Activated CD4-positive, alpha-beta T cell treated with anti-CD3 and anti-CD28 coated beads for 4 hours (primary cell): Measurements from ENCODE around the gene PDXDC1.
"Not testable (repeated sequence)": the region's sequence is repeated elsewhere in the genome, so short reads cannot be mapped to it uniquely, and the experiment has no call there.

Experiments
- DNase-seq, 2 donors: peaks; one replicate each; pipeline ENCODE4 v3.0.0-alpha.2; 2020

The PDXDC1 gene

DNA sequence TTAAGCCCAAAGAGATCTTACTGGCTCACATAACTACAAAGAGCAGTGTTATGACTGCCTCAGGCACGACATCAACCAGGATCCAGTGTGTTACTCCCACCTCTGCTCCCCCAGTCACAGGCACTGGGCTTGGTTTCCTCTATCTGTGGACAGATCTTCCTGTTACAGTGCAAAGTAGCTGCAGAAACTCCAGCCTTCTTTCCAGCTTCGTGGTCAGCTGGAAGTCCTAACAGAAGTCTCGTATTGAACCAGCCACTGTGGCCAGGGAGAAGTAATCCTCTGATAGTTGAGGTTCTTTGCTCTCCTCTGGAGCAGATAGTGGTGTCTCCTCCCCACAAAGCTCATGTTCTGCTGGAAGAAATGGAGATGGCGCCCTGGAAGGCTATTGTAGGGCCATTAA, 41.5 kb downstream of the PDXDC1 start:
- not testable (repeated sequence) for DNase-seq

DNA sequence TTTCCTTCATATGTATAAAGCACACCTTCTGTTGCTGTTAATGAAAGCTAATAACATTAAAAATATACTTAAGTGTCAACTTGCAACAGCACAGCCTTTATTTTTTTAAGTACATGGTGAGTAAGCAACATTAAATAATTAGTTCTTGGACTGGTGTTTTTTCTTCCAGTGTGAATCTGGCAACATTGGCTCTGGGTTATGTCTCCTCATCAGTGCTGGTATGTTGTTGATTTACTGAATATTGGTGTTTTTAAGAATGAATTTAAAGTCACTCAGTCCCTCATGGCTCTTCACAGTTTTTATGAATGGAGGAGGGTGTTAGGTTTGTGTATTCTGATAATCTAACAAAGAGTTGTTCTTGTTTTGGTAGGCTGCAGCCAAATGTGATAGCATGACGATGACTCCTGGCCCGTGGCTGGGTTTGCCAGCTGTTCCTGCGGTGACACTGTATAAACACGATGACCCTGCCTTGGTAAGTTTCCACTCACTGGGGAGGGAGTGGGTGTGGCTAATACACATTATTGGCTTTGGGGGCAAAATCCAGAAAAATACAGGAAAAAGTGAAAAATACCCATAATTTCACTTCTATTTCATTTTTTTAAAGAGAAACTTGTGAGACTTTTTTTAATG, 42.2 kb downstream of the PDXDC1 start:
- DNase-seq = not testable (repeated sequence)

DNA sequence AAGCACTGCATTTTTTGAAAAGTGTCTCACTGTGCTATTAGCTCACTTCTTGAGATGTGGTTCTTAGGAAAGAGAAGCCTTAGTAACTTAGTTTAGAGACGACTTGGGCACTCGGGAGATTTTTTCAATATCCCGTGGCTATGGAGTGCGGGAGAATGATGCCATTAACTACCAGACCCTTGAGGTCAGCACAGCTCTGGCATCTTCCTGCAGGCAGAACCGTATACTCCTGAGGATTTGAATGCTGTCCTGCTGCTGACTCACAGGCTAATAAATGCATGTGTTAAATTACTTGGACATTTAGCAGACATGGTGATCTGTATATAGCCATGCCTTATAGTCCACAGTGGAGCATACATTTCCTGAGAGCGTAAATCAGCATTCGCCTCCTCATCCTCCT, 46.6 kb downstream of the PDXDC1 start:
- not testable (repeated sequence) for DNase-seq

DNA sequence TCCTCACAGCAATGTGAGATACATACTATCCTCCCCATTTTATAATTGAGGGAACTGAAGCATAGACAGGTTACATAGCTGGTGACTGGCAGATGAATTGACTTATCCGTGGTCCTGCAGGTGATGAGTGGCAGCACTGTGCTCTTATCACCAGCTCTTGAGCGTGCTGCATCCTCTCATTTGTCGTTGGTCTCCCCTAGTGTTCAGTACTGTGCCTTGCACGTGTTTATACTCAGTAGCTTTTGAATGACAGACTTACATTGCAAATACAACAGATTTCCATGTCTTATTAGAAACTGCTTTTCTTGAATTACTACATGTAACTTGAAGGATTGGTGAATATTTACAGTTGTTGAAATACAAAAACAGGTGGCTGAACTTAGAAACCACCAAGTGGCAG, 47.4 kb downstream of the PDXDC1 start:
- peak; percentile 44 to 63 for DNase-seq

DNA sequence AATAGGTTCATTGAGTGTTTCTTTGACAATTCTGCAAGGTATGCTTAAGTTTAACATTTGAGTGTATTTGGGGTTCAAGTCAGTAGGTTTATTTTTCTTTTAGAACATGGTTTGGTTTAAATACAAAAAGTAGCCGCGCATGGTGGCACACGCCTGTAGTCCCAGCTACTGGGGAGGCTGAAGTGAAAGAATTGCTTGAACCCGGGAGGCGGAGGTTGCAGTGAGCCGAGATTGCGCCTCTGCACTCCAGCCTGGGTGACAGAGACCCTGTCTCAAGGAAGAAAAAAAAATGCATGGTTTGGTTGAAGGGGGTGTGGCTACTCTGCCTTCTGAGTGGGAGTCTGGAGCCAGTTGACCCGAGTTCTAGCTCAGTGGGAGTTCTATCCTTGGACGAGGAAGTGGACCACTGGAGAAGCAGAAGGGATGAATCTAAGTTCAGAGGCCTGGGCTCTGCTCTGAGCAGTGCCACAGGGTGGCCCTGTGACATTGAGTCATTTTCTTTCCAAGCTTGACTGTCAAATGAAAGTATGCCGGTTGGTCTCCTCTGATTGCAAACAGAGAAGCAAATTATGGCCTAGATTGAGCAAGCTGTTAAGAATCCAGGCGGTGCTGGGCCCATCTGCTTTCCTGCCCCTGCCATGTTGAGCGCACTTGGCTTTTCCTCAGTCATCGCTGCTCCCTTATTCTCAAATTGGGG, 48.7 kb downstream of the PDXDC1 start:
- not testable (repeated sequence) for DNase-seq

DNA sequence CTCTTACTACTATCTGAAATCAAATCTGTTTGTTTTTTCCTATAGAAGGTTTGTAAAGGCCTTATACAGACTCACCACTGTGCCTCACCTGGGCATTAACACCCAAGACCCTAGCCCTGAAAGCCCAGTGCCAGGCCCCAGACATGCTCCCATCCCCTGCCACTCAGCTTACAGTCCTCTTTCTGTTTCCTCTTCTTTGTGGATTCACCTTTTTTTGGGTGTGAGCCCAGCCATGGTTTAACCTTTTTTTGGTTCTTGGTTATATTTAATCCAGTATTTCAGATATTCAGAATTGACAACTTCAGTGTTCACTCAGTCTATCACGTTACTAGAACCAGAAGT, 50.0 kb downstream of the PDXDC1 start:
- DNase-seq = not testable (repeated sequence)

DNA sequence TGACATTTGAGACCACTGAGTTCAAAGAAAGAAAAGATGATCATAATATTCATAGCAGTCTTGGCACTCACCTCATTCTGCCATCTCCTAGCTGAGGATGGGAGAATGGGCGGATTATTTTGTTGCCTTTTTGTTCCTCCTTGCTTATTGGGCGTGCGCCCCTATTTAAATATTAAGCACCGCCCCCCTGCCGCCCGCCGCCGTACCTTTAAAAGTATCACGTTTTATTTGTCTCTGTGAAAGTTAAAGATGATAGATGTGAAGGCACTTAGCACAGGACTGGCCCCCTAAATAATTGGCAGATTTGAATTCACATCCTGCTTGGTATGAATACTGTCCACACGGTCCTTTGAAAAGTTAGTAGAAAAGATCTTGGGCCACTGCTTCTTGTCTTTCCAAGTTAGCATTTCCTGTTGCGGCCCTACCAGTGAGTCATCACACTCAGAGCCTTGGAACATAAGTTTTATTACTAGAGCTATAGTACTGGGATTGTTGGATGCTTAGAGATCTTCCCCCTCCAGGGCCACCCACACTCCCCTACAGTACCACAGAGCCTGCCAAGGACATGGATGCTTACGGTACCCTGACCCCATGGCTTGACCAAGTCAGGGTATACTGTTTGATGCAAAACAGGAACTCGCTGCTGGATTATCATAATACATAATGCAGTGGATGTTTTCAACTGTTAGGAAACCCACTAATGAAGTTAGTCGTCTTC, 50.6 kb downstream of the PDXDC1 start:
- DNase-seq = not testable (repeated sequence)

DNA sequence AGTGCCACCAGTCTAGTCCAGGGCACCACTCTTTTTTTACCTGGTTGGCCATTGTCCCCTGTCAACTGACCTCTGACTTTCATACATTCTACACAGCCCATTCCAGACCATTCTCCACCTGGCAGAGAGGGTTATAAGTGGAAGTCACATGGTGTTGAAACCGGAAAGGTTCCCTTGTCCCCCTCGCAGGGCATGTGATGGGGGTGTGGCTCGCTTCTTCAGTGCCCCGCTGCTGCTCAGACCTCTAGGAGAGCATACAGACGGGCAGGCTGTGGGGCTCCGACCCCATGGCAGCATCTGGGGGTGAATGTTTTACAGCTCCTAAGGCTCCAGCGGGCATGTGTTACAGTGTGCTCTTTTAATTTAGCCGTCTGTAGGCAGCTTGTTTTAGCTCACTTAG, 52.2 kb downstream of the PDXDC1 start:
- not testable (repeated sequence) for DNase-seq

DNA sequence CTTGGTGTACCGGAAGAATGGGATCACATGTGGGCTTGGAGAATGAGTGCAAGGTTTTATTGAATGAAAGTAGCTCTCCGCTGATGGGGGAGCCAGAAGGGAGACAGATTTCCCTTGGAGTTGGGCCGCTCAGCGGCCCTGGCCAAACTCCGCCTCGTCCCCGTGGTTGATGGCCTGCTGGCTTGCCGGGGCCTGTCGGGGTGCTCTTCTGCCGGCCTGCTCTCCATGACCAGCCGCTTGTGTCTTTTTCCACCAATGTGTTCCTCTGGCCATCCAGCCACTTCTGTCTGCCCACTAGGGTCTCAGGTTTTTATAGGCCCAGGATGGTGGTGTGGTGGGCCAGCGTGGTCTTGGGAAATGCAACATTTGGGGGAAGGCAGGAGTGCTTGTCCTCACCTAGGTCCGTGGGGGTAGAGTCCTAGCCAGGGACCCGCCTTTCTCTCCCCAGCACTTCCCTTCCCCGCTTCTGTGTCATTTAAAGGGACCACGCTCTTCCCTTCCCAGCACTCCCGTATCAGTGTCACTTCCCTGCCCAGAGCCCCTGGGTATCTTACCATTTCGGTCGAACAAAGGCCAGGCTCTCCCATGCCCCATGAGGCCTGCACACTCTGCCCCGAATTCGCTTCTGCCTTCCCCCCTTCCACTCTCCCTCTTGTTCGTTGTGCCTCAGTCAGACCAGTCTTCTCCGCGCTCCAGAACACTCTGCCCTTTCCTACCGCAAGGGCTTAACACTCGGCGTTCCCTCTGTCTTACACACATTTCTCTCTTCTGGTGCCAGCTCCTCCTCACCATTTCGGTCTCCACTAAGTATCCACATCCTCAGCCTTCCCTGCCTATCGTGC, 52.9 kb downstream of the PDXDC1 start:
- not testable (repeated sequence) for DNase-seq

DNA sequence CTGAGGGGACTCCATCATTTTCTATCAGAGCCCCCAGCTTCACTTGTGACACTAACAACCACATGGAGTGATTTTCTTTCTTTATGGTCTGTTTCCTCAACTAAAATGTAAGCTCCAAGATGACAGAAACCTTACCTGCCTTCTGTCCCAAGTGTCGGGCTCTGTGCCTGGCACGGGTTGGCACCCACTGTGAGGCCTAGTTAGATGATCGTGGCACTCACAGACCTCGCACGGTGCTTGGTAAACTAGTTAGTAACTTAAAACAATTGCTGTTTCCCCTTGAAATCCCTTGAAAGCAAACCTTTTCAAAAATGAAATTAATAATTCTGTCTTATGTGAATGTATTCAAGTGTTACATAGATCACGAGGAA, 53.5 kb downstream of the PDXDC1 start:
- not testable (repeated sequence) for DNase-seq

DNA sequence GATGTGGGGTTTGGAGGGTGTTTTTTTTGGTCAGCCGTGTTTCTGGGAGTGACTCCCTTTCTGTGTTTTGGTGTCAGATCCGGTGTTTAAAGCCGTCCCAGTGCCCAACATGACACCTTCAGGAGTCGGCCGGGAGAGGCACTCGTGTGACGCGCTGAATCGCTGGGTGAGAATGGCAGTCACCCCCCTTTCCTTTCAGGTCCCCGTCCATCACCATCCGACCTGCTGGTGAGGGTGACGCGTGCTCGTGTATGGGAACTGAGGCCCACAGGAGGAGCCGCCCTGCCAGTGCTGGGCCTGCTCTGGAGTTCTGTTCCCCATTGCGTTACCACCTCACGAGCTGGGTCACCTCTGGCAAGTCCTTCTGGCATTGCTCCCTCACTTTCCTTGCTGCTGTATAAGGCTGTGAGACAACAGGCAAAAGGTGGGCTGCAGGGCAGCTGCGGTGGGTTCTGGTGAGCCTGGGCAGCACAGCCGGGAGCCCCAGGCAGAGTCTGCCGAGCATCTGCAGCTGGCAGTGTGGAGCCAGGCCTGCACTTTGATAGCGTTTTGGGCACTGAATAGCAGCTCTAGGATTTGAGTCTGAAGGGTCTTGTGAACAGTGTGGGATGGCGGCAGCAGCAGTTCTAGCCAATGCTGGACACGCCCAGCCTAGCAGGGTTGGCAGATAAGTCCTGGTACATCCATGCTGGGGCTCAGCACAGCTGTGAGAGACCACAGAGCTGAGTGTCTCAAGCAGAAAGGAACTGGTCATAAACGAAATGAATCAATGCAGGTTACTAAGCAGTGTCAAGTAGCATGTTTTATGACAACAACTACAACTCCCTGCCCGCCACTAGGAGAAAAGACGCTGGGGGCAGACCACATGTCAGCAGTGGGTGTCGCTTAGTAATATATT, 54.2 kb downstream of the PDXDC1 start:
- not testable (repeated sequence) for DNase-seq

DNA sequence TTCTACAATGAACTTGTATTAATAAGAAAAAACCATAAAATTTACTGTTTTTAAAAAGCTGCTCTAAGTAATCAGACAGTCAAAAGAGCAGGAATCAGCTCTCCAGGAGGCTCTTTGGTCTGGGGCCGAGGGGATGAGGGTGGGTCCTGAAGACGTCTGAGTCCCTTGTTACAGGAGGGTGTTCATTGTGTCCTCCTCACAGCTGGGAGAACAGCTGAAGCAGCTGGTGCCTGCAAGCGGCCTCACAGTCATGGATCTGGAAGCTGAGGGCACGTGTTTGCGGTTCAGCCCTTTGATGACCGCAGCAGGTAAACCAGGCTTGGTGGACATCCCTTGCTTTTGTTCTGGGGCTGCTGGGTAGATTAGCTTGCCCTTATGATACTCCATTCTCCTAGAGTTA, 54.9 kb downstream of the PDXDC1 start:
- DNase-seq = not testable (repeated sequence)

DNA sequence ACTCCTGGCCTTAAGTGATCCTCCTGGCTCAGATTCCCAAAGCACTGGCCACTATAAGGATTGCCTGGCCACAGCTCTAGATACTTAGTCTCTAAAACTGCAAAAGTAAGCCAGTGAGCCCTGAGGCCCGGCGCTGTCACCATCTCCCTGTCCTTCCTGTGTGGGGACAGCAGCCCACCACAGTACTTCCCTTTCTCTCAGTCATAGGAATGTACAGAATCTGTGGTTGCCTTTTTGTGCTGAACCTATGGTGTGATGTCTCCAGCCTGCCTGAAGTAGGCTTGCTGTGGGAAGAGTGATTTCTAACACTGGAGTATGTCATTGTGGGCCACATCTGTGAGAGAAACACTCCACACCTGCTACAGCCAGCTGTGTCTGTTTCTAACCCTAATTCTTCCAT, 56.4 kb downstream of the PDXDC1 start:
- no peak for DNase-seq

DNA sequence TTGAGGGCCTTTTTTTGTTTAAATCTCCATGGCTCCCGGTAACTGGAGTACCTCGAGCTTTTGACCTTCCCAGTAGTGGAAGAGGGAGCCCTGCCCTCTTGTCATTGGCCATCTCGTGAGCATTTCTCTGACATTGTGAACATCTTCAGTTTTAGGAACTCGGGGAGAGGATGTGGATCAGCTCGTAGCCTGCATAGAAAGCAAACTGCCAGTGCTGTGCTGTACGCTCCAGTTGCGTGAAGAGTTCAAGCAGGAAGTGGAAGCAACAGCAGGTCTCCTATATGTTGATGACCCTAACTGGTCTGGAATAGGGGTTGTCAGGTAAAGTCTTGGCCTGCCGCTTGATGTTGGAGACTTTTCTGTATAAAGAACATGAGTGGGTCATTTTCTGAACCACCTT, 56.8 kb downstream of the PDXDC1 start:
- no peak for DNase-seq

DNA sequence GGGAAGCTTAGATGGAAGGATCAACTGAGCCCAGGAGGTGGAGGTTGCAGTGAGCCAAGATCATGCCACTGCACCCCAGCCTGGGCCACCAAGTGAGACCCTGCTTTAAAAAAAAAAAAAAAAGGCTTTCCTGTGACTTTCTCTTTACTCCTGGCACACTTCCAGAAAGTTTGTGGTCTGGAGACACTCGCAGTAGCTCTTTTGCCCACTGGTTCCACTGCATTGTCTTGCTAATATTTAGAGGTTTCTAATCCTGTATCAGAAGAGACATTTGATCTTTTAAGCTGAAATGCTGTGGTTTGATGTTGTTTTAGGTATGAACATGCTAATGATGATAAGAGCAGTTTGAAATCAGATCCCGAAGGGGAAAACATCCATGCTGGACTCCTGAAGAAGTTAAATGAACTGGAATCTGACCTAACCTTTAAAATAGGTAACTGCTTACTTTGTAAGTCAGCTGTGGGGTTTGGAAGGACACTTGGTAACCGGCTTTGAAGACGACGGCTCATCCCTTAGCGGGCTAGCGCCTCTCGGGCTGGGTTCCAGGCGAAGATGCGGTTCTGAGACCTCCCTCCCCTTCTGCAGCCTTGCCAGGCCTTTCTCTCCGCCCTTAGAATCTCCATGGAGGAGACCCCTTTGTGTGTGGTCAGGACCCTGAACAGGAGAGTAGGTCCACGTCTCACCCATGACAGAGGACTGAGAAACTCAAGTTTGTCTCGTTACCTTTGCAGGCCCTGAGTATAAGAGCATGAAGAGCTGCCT, 57.9 kb downstream of the PDXDC1 start:
- DNase-seq = no peak

DNA sequence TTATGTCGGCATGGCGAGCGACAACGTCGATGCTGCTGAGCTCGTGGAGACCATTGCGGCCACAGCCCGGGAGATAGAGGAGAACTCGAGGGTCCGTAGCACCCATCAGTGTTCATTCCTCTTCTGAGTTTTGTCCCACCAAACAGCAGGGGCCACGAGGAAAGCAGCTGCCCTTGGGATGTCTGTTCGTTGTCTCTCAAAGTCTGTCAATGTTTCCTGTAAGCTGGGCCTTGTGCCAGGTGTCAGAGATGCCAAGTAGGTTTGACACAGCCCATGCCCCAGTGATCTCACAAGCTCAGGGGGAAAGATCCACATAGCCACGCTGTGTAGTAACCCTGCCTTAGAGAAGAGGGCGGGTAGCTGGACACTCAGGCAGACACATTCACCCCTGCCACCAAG, 58.5 kb downstream of the PDXDC1 start:
- DNase-seq = no peak

DNA sequence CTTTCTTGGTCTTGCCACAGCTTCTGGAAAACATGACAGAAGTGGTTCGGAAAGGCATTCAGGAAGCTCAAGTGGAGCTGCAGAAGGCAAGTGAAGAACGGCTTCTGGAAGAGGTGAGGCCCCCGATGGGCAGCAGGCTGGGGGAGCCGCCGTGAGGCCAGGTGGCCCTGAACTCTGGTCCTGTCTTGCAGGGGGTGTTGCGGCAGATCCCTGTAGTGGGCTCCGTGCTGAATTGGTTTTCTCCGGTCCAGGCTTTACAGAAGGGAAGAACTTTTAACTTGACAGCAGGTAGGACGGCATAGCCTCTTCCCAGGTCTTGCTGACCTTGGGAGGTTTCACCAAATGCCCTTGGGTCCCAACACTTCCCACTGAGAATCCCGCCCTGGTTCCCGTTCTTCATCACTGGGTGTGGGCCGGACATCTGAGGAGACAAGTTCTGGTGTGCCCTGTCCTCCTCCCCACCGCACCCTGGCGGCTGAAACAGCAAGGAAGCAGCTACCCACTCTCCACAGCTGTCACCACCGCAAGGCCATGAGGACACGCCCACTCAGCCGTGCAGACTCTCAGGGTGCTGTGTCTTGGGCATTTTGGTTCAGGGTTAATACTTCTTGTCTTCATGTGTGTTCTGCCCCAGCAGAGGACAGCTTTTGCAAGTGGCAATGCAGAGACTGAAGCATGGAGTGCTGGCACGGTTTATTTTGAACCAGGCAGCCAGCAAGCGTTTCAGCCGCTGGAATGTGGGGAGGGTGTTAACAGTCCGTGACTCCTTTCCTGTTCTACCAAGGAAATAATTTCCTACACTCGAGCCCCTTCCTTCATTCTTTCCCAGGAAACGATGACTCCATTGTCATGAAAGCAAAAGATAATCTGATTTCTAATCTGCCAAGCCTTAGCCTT, 59.7 kb downstream of the PDXDC1 start:
- no peak for DNase-seq

DNA sequence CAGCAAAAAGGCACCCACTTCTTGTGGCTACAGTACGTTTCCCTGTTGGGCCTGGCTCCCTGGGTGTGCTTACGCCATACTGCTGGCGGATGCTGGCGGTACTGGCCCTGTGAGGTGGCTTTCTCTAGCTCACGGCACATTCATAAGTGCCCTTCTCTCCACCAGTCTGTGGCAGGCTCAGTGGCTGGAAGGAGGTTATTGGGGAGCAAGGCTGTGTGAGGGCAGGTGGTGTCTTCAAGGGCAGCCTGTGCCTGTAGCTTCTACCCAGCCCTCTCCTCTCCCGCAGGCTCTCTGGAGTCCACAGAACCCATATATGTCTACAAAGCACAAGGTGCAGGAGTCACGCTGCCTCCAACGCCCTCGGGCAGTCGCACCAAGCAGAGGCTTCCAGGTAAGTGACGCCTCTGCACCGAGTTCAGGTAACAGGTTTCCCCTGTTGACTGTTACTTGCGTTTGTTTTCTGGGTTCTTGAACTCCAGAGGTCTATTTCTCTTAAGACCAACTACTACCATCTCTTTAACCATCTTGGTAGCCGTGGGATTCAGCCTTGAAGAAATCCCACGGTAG, 60.4 kb downstream of the PDXDC1 start:
- DNase-seq = no peak

DNA sequence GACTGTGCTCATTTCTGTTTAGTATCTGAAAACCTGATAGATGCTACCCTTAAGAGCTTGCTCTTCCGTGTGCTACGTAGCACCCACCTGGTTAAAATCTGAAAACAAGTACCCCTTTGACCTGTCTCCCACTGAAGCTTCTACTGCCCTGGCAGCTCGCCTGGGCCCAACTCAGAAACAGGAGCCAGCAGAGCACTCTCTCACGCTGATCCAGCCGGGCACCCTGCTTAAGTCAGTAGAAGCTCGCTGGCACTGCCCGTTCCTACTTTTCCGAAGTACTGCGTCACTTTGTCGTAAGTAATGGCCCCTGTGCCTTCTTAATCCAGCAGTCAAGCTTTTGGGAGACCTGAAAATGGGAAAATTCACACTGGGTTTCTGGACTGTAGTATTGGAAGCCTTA, 62.2 kb downstream of the PDXDC1 start:
- DNase-seq = no peak

DNA sequence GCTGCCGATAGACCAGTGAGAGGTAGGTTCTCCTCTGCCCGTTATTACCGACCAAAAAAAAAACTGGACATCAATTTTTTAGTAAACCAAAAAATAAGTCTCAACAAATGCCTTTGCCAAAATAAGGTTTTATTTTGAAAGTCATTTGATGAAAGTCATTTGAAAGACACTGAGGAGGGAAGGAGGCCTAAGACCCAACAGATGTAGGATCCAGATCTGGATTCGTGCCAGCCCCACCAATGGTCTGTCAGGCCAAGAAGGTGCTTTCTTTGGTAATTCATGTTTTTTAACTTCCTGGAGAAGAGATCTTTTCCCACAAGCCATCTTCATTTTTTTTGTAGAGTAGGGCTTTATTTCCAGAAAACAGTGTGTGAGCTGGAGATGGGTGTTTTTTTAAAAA, 62.9 kb downstream of the PDXDC1 start:
- DNase-seq = no peak
